ENCODE data around the gene SAP30L.

DNA sequence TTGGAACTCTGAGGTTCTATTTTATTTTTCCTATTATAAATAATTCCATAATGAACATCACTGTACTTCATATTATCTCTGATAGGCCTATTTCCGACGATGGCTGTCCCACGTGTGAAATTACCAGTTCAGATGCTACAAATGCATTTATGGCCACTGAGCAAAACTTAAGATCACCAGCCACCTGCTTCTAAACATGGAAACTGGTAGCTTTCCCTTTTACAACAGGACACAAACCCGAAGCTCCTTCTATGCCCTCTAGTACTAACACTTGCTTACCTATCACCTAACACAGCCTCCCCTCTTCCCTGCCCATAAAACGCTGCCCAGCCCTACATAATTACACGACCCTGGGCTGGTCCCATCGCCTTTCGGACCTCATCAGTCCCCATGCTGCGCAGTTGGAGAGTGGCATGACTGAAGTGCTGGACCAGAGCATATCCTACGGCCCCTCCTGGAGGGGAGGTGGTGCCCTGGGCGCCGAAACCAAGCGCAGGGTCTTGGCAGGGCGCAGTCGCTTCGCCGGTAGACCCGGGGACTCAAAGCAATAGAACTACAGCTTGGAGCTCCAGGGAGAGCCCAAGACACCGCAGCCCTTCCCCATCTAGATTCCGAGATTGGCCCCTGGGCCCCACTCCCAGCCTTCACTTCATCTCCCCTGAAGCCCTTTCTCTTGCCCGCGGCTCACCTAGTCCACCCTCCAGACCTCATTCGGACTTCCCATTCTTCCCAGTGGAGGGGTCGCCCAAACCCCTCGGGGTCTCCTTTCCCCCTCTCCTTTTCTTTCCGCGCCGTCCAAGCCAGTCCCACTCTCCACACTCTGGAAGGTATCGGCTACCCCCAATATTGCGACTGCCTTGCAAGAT lies 1.0 kb upstream of the SAP30L start:
- TF ChIP-seq POLR2AphosphoS5 (IDR thresholded peaks at IDR 0.05; ENCODE audit: borderline replicate concordance, low read depth, low read length) (no peak), EZH2 (IDR thresholded peaks at IDR 0.05) (no peak)

Measured in SK-N-MC (cell line).